HG03571 (cell line): ENCODE results near the gene SZRD1.
"Not testable (repeated sequence)": the region's sequence is repeated elsewhere in the genome, so short reads cannot be mapped to it uniquely, and the experiment has no call there.

Source experiments
- ATAC-seq: cut with Tn5 transposase; IDR thresholded peaks from one replicate; pipeline ENCODE4 v1.9.1; 2021; ENCODE audit not compliant: unreplicated experiment

SZRD1 gene, protein sequence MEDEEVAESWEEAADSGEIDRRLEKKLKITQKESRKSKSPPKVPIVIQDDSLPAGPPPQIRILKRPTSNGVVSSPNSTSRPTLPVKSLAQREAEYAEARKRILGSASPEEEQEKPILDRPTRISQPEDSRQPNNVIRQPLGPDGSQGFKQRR

DNA sequence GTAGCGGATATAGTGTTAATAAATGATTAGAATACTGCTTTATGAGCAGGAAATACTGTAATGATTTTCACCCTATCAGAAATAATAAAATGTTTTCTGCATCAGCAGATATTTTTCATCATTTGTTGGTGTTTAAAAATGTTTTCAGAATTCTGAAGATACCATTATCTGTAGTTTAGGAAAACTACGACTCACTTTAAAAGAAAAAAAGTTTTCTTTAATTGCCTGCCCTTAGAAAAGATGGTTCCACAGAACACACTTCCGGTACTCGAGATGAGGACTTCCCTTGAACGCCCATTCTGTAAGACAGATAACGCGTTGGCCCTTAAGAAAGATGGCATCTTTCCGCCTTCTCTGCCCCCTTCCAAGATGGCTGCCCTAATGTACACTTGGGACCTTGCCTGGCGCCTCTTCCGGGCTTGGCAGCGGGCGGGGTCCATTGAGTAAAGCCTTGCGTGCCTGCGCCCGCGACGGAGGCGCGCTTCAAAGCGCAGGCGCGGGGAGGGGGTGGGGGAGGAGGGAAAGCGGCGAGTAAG, at the start of gene SZRD1:
Gene SZRD1, plus strand, starts transcription at position 521 of the 536 bp plus-strand sequence. CDS start 16 bp downstream, outside the sequence.
- ATAC-seq: peak; percentile 77

- ATAC-seq: no peak
These were observed 48.5 kb upstream of the SZRD1 start for GRCh38 chr1:16318555-16318954.

DNA sequence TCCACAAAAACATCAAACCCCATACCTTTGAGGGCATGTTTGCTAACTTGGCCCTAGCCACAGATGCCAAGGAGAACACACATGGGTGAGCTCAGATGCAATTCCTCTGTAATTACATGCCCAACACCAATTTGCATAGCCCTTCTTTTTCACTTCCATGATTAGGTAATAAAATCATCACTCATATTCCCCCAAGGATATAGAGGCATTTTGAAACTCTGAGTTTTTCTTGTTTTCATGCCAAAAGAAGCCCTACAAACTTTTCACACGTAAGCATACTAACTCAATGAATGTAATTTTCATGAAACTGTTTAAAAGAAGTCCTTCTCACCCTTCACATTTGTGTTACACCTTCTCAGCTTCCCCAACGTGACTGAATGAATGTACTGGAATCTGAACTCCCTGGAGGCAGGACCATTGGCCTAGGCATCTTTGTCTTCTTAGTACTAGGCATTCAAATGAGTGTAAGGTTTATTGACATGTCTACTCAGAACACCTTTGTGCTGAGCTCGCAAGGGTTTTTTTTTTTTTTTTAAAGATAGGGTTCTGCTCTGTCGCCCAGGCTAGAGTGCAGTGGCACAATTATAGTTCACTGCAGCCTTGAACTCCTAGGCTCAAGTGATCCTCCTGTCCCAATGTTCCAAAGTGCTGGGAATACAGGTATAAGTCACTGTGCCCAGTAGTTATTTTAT, 45.7 kb upstream of the SZRD1 start:
- ATAC-seq: no peak

DNA sequence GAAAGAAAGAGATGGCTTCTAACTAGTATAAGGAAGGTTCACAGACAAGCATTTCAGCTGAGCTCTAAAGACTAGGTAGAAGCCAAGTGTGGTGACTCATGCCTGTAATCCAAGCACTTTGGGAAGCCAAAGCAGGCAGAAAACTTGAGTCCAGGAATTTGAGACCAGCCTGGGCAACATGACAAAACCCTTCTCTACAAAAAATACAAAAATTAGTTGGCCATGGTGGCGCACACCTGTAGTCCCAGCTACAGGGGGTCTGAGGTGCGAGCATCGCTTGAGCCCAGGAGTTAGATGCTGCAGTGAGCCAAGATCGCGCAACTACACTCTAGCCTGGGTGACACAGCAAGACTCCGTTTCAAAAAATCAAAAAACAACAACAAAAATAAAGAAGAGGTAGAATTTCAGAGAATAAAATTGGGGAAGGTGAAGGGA, 42.6 kb upstream of the SZRD1 start:
- no peak for ATAC-seq

DNA sequence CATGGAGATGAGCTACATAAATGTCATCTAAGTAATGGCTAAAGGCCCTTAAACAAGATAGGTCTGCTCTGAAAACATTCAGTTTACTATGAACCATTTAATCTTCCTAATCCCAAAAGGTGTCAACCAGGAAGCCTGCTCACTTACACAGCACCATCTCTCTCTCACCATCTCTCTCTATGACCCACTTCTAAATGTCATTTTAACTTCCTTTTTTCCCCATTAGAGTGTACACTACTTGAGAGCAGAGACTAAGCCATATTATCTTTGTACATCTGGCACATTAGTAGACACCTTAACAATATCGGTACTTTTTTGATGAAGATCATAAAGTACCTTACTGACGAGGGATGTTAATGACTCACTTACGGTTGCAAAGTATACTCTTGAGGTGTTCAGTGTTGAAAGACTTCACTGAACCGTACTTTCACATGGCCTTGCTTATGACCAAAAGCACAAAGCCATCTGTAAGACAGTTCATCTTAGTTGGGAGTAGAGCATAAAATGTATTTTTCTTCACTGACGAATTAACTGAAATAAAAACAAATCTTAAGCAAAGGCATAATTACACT, 40.1 kb upstream of the SZRD1 start:
- no peak for ATAC-seq

DNA sequence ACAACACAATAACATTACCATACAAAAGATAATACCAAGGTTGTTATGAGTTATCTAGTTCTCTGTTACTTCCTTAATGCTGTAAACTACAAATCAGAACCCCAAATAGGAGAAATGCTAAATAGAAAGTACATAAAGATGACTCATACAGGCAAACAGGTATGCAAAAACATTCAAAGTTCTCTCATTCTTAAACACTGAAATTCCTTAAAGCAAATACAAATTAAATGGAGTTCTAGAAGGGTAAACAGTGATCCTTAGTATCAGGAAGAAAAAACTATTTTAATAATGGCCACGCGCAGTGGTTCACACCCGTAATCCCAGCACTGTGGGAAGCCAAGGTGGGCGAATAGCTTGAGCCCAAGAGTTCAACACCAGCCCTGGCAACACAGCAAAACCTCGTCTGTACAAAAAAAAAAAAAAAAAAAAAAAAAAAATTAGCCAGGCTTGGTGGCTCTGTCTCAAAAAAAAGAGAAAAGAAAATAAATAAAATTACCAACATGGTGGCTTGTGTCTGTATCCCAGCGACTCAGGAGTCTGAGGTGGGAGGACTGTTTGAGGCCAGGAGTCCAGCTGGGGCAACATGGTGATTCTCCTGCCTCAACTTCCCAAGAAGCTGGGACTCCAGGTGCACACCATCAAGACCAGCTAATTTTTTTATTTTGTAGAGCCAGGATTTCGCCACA, 32.2 kb upstream of the SZRD1 start:
- no peak for ATAC-seq

GRCh38 chr1:16338961-16339360, 28.1 kb upstream of the SZRD1 start:
- no peak for ATAC-seq

- ATAC-seq: no peak
These were observed 26.4 kb upstream of the SZRD1 start for GRCh38 chr1:16340673-16341072.

DNA sequence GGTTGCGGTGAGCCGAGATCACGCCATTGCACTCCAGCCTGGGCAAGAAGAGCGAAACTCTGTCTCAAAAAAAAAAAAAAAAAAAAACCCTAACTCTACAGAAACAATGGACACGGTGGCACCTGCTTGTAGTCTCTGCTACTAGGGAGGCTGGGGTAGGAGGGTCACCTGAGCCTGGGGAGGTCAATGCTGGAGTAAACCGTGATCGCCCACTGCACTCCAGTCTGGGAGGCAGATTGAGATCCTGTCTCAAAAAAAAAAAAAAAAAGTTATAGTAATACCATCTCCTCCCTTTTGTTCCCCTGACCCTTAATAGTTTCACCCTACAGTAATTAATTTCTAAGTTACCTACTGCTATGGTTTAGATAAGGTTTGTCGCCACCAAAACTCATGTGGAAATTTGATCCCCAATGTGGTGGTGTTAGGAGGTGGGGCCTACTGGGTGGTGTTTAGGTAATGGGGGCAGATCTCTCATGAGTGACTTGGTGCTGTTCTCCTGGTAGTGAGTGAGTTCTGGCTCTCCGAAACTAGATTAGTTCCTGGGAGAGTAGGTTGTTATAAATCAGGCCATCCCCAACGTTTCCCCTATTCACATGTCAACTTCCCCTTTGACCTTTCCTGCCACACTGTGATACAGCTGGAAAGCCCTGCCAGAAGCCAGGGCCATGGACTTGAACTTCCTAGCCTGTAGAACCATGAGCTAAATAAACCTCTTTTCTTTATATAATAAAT, 24.5 kb upstream of the SZRD1 start:
- ATAC-seq: no peak

DNA sequence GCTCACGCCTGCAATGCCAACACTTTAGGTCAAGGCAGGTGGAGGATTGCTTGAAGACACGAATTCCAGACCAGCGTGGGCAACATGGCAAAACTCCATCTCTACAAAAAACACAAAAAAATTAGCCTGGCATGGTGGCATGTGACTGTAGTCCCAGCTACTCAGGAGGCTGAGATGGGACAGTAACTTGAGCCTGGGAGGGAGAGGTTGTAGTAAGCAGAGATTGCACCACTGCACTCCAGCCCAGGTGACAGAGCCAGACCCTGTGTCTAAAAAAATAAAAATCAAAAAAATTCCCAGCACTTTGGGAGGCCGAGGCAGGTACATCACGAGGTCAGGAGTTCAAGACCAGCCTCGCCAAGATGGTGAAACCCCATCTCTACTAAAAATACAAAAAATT, 23.8 kb upstream of the SZRD1 start:
- ATAC-seq: not testable (repeated sequence)

- ATAC-seq: no peak
These were observed 18.4 kb upstream of the SZRD1 start for GRCh38 chr1:16348414-16349182.

GRCh38 chr1:16349847-16350406, 17.1 kb upstream of the SZRD1 start:
- ATAC-seq: no peak

DNA sequence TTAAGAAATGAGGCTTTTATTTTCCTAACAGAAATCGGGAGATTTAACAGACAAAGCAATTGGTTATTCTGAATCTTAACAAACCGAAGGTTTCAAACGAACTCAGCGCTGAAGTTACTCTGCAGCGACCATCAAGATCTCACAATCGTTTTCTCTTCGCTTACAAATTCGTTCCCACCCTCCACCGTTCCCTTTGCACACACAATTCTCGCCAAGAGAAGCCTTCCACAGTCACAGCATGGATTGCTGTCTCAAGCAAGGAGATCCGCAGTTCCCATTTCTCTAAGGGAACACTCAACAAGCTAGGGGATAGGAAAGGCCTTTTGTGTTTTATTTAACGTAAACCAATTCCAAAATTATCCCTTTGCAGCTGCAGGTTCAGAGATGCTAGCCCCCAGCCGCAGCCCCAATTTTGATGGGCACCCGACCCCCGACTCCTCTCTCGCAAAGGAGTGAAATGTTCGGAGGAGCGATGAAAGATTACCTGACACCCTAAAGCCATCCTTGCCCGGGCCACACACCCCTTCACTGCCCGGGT, 15.5 kb upstream of the SZRD1 start:
- no peak for ATAC-seq

DNA sequence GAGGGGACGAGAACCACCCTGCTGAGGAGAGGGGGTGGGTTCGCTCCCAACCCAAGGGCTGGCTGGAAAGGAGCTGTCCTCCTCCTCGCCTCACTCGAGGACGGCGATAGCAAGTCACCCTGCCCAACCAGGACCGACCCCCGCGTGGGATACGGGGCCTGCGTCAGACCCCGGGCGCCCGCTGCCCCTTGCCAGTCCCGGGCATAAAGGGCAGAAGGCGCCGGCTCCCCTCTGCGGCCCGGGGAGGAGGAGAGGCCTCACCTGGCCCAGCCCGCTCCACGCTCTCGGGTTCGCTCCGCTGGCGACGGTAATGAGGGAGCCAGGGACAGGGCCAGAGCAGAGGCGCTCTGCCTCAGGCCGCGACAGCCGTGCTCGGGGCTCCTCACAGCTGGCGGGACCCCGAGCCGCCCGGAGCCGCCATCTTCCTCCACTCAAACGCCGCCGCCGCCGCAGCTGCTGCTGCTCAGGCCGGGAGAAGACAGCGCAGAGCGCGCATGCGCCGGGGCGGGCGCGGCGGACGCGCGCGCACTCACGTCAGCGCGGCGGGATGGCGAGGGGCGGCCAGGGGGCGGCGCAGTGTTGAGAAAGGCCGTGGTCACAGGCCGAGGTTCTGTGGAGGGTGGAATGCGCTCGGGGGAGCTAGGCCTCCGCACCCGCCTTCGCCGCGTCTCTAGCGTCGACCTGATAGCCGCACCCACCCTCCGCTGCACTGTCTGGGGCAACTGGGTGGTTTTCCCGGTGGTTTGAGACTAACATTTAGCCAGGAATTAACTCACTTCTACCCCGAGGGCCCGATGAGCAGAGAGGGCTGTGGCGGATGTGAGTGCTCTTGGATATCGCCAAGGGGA, 14.8 kb upstream of the SZRD1 start, which contains the start of gene FBXO42:
Gene FBXO42, minus strand, starts transcription at position 487 of the 848 bp plus-strand sequence. CDS start 37,062 bp downstream, outside the sequence.
- ATAC-seq: peak; percentile 80

- ATAC-seq: no peak
These were observed 14.1 kb upstream of the SZRD1 start for GRCh38 chr1:16352842-16353535.

- ATAC-seq: no peak
These were observed 12.4 kb upstream of the SZRD1 start for GRCh38 chr1:16354619-16355018.

- ATAC-seq: no peak
These were observed 10.2 kb upstream of the SZRD1 start for GRCh38 chr1:16356867-16357266.

DNA sequence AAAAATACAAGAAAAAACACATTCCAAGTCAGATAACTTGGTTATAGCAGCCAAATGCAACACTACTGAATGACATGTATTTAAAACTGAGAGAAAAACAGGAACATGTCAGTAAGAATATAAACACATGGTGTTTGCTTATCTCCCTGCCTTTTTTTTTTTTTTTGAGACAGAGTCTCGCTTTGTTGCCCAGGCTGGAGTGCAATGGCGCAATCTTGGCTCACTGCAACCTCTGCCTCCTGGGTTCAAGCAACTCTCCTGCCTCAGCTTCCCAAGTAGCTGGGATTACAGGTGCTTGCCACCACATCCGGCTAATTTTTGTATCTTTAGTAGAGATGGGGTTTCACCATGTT, 1.9 kb upstream of the SZRD1 start:
- ATAC-seq: not testable (repeated sequence)
